ENCODE results near the gene DPP10.

DNA sequence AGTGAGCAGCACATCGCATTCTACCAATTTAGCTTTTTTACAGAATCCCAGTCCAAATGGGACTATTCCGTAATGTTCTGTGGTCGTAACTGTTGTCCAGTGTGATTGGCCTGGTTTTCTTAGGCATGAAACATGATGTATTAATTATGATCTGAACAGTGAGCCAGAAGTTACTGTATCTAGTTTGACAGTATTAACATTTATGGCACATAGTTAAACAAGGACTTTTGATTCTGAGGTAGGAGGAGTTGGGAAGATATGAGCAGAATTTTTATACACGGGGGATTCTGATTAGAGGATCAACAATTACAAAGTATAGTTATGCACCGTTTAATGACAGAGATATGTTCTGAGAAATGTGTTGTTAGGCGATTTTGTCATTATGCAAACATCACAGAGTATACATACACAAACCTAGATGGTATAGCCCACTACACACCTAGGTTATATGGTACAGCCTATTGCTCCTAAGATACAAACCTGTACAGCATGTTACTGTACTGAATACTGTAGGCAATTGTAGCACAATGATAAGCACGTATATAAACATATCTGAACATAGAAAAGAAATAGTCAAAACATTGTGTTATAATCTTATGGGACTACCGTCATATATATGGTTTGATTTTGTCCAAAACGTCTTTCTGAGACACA, 85.0 kb downstream of the DPP10 start:
- TF ChIP-seq, protein P1, sequence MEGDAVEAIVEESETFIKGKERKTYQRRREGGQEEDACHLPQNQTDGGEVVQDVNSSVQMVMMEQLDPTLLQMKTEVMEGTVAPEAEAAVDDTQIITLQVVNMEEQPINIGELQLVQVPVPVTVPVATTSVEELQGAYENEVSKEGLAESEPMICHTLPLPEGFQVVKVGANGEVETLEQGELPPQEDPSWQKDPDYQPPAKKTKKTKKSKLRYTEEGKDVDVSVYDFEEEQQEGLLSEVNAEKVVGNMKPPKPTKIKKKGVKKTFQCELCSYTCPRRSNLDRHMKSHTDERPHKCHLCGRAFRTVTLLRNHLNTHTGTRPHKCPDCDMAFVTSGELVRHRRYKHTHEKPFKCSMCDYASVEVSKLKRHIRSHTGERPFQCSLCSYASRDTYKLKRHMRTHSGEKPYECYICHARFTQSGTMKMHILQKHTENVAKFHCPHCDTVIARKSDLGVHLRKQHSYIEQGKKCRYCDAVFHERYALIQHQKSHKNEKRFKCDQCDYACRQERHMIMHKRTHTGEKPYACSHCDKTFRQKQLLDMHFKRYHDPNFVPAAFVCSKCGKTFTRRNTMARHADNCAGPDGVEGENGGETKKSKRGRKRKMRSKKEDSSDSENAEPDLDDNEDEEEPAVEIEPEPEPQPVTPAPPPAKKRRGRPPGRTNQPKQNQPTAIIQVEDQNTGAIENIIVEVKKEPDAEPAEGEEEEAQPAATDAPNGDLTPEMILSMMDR (IDR thresholded peaks at IDR 0.05) = no peak
- TF ChIP-seq ZFX (IDR thresholded peaks at IDR 0.05; ENCODE audit: borderline replicate concordance) = no peak

Data from 22Rv1 (cell line).